ENCODE results near the gene ARFRP1. TPM values are rescaled to one million over a fixed set of nuclear protein-coding genes. Genes with fewer than 3 reads are reported as not detected.

ARFRP1 gene
- total RNA-seq, 1 donor from 2014 or later, result 66.0 TPM

GRCh38 chr20:63745961-63746731 lies 38.4 kb upstream of the ARFRP1 start:
- no peaks in the 10 kb centered on the region for H3K9me3 Mint-ChIP-seq
- DNase-seq (no peak), ATAC-seq (ENCODE audit: low read depth) (no peak)
- peaks cover 1% of the 10 kb centered on the region for H3K36me3 Mint-ChIP-seq (ENCODE audit: low read depth)
- ChIA-PET CTCF (no interaction called here), POLR2A (no interaction called here)
- intact Hi-C loops (cut with micrococcal nuclease), result no loop called here
- no peak overlapping the region for H3K4me3 Mint-ChIP-seq
- H3K27me3 Mint-ChIP-seq, result no peaks in the 10 kb centered on the region
- no peak overlapping the region for H3K27ac Mint-ChIP-seq
- H3K4me1 Mint-ChIP-seq, result peaks cover 1% of the 10 kb centered on the region
- TF ChIP-seq CTCF (IDR thresholded peaks at IDR 0.05), result no peak

GRCh38 chr20:63745424-63745805 lies 37.6 kb upstream of the ARFRP1 start:
- ChIA-PET CTCF (no interaction called here), POLR2A (no interaction called here)
- Mint-ChIP-seq H3K27me3 (no peaks in the 10 kb centered on the region), H3K36me3 (ENCODE audit: low read depth) (peaks cover 1% of the 10 kb centered on the region), H3K4me3 (no peak overlapping the region), H3K9me3 (no peaks in the 10 kb centered on the region), H3K27ac (no peak overlapping the region), H3K4me1 (peaks cover 1% of the 10 kb centered on the region)
- no peak for TF ChIP-seq CTCF (IDR thresholded peaks at IDR 0.05)
- intact Hi-C loops (cut with micrococcal nuclease), result no loop called here
- DNase-seq, result no peak
- ATAC-seq (ENCODE audit: low read depth), result no peak

GRCh38 chr20:63744574-63745423 lies 37.0 kb upstream of the ARFRP1 start:
- DNase-seq (no peak), ATAC-seq (ENCODE audit: low read depth) (no peak)
- Mint-ChIP-seq H3K4me3 (no peak overlapping the region), H3K27me3 (no peaks in the 10 kb centered on the region), H3K9me3 (no peaks in the 10 kb centered on the region), H3K4me1 (peaks cover 1% of the 10 kb centered on the region), H3K27ac (no peak overlapping the region), H3K36me3 (ENCODE audit: low read depth) (peaks cover 1% of the 10 kb centered on the region)
- TF ChIP-seq CTCF (IDR thresholded peaks at IDR 0.05), result no peak
- POLR2A ChIA-PET, result interaction anchor here (0.6 to 2.7 kb wide), 2 partner anchors 38 to 171 kb away, joined by 3 to 10 read pairs; partner anchors contain the start of genes ARFRP1, HELZ2 and ZGPAT
- CTCF ChIA-PET, result no interaction called here
- intact Hi-C loops (cut with micrococcal nuclease), result no loop called here

- POLR2A ChIA-PET, result interaction anchor here (0.6 to 2.7 kb wide), 2 partner anchors 37 to 170 kb away, joined by 3 to 10 read pairs; partner anchors contain the start of genes ARFRP1, HELZ2 and ZGPAT
- Mint-ChIP-seq H3K27me3 (no peaks in the 10 kb centered on the region), H3K27ac (no peak overlapping the region), H3K4me3 (no peak overlapping the region), H3K4me1 (peaks cover 1% of the 10 kb centered on the region), H3K9me3 (no peaks in the 10 kb centered on the region), H3K36me3 (ENCODE audit: low read depth) (peaks cover 1% of the 10 kb centered on the region)
- ATAC-seq (ENCODE audit: low read depth) (no peak), DNase-seq (no peak)
- no peak for TF ChIP-seq CTCF (IDR thresholded peaks at IDR 0.05)
- intact Hi-C loops (cut with micrococcal nuclease), result no loop called here
- CTCF ChIA-PET, result no interaction called here
Measured at GRCh38 chr20:63744158-63744557, 36.4 kb upstream of the ARFRP1 start.
